NCI-H146 (cell line): Measurements from ENCODE around the gene PRDM4.
A peak's percentile ranks its signal among the peaks of the same experiment; 100 is the strongest.
"Not testable (repeated sequence)": the region's sequence is repeated elsewhere in the genome, so short reads cannot be mapped to it uniquely, and the experiment has no call there.

Experiments
- DNase-seq: peaks from one replicate; lab custom pipeline; 2025; lab: John Stamatoyannopoulos, UW

The PRDM4 gene

GRCh38 chr12:107695772-107696171 lies 65.2 kb downstream of the PRDM4 start:
- not testable (repeated sequence) for DNase-seq

GRCh38 chr12:107685360-107686248 lies 75.3 kb downstream of the PRDM4 start, which contains the start of gene PWP1:
TSS of gene PWP1 (plus strand) at chr12:107685799. CDS start at chr12:107685900, 101 bp downstream.
- peak; percentile 96 for DNase-seq

GRCh38 chr12:107684990-107685359 lies 76.0 kb downstream of the PRDM4 start:
- DNase-seq = peak; percentile 76

GRCh38 chr12:107684029-107684795 lies 76.7 kb downstream of the PRDM4 start:
- DNase-seq = no peak
